GM18520 (cell line): ENCODE results near the gene ACAD11.
"Not testable (repeated sequence)": the region's sequence is repeated elsewhere in the genome, so short reads cannot be mapped to it uniquely, and the experiment has no call there.

Source experiments
- ATAC-seq: cut with Tn5 transposase; IDR thresholded peaks from one replicate; pipeline ENCODE4 v1.9.1; 2021; ENCODE audit not compliant: unreplicated experiment

Gene ACAD11

DNA sequence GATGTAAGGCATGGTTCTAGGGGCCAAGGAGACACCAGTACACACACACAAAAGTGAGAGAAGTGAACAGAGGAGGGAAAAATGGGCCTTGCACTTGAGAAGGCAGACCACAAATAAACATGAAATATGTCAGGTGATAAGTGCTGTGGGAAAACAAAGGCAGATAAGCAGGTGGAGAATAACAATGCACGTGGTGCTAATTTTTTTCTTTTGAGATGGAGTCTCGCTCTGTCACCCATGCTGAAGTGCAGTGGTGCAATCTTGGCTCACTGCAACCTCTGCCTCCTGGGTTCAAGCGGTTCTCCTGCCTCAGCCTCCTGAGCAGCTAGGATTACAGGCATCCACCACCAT, 103.6 kb downstream of the ACAD11 start:
- not testable (repeated sequence) for ATAC-seq

DNA sequence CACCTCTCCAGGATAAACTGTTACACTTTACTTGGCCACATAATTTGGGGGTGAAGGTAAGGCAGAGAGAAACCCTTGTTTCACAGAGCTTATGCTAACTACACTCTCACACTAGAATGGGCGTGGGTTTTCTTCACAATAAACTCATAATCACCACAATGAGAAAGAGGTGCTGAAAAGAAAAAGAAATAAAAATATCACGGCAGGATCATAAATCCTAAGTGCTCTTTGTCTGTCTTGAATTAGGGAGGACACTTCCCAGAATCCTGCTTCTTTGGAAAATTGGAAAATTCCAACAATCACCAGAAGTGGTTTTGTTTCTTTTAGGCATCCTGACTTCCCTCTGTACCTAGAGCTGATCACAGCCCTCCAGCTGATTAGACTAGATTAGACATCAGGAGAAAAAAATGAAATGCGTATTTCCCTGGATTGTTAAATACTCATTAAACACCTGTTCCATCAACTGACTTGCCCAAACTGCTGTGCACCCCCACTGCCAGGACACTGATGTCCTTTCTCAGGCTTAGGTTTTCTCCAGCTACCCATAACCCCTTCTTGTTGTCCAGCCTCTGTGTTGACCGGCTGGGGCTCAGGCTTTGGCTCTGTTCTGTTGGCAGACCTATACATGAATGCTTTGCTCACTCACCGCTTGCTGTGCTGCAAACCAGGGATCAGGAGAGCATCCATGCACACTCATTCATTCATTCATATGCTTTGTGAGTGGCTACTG, 104.1 kb downstream of the ACAD11 start:
- ATAC-seq = no peak

DNA sequence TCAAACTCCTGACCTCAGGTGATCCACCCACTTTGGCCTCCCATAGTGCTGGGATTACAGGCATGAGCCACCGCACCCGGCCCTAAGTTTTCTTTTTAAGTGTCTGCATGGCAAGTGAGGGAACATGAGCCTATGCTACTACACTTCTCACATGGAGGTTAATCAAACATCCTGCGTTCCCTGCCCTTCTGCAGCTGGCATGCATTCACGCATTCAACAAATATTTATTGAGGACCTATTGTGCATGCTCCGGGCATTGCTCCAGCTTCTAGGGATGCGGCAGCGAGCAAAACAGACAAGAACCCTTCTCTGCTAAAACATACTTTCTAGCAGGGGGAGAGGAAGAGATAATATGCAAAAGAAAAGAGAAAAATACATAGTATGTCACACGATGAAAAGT, 105.2 kb downstream of the ACAD11 start:
- no peak for ATAC-seq

DNA sequence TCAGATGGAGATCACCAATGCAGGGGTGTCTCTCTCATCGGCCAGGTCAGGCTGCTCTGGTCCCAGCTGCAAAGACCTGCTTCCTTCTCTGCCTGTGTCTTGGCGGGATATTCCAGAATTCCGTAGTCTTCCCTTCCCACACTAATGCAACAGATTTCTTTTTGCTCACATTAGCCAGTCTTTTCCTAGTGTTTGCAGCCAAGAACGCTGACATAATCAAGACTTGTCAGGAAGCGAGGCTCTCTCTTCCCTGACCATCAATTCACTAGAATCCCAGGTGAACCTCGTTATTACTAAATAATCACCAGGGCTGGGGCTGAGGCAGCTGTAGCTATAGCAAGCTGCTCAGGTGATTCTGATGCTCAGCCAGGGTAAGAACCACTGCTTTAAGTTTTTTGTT, 105.8 kb downstream of the ACAD11 start:
- ATAC-seq = no peak

DNA sequence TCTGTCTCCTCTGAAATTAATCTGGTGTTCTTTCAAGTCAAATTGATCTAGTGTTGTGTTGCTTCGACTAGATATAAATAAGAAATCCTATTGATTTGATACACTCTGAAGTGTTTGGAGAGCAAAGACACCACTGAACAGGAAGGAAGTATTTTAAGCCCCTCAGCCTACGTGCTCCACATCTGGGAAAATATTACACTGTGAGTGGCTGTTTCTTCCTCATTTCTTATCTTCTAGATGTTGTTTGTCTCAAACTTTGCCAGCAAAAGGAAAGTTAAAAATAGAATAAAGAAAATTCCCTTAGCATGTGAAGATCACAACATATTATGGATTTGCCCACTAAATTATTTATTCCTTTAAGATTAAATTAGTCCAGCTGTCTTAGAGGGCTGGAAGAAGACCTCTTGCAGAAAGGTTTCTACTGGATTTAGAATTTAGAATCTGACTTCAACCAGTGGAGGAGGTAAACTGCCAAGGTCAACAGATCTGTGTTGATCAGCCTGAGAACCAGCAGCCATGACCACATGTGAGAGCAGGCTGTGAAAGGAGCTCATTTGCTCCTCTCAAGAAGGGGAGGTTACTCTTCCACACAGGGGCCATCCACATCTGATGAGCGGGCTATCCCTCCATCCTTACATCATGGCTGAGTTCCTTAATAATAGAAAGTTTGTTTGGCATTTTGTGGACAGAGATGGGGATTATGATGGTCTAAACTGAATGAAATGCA, 108.9 kb downstream of the ACAD11 start:
- ATAC-seq = no peak

DNA sequence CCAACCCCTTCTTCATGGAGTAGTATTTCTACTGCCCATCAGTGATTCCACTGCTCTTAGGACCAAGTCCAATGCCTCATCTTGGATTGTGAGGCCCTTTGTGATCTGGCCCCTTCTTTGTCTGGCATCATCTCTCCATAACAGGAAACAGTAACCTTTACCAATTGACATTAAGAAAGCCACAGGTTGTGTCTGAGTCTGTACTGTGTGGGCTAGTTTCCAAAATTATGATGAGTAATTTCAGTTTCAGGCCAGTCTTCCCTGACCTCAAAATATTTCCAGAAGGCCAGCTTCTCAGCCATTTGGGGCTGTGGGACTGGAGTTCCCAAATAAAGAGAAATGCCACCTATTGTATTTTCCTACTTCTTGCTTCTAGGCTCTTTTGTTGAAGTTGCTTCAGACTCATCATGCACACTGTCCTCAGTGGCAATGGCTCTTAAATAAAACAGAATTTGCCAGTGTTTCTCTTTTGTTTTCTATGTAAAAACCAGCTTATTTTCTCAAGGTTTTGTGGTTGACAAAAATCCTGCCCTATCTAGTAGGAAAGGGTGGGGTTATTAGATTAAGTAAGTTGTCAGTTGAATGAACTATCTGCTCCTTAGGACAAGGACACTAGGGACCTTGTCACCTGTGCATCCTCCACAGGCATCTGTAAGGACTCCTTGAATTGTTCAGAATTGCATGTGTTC, 109.6 kb downstream of the ACAD11 start:
- peak; percentile 62 for ATAC-seq

DNA sequence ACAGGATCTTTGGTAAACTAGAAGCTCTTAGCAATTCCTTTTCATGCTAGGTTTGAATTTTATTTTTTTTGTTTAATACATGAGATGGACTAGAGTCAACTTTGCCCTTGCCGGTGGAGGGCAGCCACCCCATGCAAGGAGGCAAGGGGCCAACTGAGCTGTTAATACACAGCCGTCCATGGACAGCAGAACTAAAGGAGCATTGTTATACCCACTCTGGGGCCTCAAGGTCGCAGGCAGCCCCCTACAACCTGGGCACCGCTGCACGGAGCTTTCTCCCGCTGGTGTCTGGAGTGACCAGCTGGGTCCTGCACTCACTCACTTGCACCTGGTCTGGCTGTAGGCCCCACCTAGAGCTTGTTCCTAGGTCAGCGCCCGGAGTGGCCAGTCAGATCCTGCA, 110.4 kb downstream of the ACAD11 start:
- no peak for ATAC-seq

DNA sequence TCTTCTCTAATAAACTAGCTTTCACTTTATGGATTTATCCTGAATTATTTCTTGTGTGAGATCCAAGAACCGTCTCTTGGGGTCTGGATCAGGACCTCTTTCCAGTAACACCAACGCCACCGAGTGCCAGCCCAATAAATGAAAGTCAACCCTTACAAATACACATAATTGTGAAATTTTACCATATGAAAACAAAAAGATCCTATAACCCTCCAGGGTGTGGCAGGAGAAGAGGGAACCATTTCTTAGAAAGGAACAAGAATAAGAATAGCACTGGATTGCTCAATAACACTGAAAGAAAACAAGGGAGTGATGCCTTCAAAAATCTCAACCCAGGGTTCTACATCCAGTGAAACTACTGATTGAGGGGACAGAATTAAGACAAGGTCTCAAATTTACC, 114.1 kb downstream of the ACAD11 start:
- ATAC-seq = no peak

DNA sequence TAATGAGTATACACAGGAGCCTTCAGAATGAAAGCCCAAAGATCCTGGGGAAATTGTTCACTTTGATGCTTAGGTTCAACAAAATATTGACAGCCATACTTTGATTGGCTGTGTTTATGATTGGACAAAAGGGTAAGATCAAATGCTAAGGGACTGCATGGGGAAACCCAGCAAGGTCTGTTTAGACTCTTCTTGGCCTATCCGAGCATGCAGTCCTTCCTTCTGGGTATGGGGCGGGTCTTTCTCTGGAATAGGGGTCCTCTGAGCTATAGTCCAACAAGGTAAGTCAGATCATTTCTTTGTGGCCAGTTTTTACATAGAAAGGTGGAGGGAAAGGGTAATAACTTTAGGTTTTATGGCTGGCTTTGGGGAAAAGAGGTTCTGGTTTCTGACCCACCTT, 115.5 kb downstream of the ACAD11 start:
- no peak for ATAC-seq

DNA sequence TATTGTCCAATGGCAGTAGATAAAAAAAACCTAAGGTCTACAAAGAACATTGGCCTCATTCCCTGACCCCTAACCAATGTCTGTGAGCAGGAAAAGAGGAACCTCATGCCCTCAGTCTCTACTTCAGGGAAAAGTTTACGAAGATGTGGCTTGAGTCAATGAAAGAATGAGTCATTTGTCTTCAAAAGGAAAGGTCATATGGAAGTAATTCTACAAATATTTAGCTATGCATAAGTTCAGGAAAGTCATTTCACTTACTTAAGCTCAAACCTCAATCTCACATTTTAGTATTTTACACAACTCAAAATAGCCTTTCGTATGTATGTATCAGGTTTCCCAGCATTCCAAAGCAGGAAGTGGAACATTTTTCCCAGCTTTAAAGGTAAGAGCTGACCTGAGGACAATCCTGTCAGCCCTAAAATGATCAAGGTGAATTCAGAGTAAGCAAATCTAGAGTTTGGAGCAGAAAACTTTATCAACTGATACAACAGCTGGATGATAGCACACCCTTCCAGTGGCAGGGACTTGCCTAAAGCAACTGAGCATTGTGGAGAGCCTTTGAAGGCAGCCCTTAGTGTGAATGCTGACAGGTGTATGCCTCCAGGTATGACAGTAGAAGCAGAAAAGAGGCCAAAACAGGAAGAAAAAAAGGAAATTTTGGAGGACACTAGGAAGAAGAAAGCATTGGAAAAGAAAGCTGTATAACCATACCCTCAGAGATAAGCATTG, 116.4 kb downstream of the ACAD11 start:
- ATAC-seq = no peak

DNA sequence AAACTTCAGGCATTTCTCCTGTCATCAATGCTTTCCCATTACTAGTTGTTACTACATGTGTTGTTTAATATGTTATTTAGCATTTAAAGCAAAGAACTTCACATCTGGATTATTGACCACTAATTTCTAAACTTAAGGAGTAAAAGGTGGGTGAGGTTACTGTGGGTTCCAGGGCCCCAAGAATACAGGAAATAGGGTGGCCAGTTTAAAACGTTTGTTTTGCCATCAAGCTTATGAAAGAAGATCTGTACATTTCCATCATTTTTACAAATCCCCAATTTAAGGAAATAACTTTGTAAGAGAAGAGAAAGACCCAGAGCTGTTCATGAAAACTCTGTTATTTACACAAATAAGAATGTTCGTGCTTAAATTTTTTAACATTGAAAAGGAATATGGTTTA, 117.0 kb downstream of the ACAD11 start:
- ATAC-seq = no peak

DNA sequence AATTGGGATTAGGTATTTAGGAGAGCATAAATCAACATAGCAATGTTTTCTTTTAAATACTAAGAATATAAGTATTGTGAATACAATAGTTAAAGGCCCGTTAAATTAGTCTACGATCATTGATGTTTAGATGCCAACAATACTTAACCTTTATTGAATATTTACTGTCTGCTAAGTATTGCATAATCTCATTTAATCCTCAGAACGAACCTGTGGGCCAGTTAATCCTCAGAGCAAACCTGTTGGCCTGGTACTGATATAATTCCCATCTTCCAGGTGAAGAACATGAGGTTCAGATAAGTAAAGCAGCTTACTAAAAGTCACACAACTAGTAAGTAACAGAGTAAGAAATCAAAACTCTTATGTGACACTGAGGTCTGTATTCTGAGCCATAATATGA, 119.9 kb downstream of the ACAD11 start:
- ATAC-seq = no peak

DNA sequence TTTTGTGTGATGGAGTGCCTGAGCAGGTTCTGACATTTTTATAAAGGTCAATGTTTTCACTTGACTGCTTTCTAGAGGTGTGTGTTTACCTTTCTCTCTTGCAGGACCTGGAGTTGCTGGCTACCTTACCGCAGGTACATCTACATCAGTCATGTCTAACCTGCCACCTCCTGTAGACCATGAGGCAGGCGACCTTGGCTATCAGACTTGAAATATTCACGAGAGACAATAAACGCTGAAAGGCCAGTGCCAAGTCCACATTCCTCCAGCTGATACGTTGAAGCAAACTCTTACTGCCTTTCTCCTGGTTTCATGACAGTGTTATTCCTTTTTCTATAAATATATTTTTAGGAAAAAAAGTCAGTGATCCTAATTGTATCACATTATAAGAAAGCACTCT, 121.5 kb downstream of the ACAD11 start:
- no peak for ATAC-seq

DNA sequence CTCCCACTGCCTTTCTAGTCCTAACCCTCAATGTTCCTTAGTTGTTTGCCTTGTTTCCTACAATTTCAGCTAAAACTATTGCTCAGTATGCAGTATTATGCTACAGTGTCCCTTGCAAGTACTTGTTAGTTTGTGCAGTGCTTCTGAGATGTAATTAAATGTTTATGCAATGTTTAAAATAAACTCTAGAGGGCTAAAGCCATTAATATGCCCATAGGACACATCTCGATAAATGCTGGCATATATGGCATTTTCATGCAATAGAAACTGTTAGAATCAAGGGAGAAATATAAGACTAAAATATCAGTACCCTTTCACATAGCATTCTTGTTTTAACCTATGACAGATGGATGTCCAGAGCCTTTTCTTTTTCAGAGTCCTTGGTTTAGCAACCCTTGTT, 122.3 kb downstream of the ACAD11 start:
- no peak for ATAC-seq

DNA sequence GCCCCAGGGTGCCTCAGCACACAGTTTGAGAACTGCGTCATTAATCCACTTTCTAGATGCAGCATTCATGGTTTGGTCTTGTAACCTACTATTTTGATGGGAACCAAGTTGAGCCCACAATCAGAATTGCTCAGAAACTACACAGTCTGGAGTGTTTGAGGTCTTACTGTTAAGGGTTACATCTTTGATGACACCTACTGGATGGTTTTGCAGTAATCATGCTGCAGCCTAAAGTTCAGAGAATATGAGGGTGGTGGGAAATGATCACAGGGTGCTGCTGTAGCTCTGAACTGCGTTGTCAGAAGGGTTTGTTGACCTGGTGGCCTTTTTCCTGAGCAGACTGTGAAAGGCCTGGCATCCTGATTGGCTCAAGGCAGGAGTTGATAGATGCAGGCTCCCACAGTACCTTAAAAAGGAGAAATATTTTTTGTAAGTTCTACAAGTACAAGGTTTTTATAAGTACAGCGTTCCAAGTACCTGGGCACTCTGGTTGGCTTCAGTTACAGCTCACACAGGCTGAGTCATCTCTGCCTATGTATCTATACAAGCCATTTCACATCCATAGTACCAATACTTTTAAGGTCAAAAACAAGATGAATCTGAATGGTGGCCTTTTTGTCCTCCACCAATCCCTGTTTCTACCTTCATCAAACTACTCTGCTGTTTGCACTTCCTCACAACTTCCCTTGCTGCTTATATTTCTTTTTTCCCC, 123.0 kb downstream of the ACAD11 start:
- no peak for ATAC-seq

DNA sequence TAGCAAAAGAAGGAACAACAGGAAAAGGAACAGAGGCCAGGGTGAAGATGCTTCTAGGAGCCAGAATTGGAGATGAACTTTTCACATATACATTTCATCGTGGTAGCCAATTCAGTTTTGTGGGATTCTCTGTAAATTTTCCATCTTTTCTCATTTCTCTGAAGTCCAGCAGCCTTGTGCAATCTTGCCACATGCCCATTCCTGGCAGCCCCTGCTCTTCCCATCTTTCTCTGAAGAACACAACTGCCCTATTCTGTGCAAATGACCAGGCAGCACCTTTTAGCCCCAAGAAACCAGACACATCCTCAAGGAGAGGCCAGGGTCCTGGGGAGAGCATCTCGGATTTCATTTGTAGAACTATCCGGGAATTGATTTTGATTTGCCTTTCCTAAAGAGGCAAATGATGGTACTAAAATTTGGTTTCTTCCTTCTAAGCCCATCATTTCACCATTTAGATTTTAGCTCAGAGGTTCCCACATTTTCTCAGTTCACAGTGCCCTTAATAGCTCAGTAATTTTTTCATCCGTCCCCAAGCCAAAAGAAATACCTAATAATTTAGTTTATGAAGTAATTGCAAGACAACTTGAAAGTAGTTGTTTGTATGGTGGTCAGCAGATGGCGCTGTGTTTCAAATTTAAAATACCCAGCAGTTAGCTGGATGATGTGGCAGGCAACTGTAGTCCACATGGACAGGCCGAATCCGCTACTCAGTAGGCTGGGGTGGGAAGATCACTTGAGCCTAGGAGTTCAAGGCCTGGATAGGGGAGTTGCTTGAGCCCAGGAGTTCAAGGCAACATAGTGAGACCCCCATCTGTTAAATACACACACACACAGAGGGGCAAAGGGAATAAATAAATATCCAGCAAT, 123.8 kb downstream of the ACAD11 start:
- ATAC-seq = no peak

DNA sequence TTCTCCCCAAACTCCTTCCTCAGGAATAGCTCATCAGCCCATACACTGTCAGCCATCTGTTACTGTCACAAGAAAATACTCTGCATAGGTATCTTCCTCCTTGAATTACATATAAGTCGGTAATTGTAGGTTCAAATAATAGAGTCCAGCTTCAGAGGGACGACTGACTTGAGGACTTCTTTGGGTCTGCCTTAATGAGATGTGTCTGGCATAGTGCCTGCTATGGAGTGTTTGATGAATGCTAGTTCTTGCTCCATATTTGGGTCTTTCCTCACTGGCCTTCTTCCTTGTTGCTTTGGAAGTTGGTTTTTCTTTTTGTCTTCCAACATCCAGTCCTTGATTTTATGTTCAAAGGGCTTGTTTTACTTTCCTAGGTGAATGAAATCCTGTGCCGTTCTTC, 129.0 kb downstream of the ACAD11 start:
- no peak for ATAC-seq

DNA sequence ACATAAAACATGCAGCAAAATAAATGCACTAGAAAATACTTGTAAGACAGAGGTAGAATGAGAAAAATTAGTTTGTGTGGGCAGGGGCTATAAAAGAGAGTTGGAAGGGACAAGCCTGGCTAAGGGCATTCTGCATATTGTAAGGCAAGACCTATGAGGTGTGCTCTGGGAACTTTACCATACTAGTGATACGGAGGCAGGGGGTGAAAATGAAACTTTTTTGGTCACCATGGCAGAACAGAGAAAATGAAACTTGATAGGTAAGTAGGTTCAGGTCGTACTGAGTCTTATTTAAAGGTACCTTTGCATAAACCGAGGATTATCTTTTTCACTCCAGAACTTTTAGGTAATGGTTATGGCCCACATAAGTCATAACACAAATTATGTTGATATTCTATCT, 137.3 kb downstream of the ACAD11 start:
- peak; percentile 71 for ATAC-seq

DNA sequence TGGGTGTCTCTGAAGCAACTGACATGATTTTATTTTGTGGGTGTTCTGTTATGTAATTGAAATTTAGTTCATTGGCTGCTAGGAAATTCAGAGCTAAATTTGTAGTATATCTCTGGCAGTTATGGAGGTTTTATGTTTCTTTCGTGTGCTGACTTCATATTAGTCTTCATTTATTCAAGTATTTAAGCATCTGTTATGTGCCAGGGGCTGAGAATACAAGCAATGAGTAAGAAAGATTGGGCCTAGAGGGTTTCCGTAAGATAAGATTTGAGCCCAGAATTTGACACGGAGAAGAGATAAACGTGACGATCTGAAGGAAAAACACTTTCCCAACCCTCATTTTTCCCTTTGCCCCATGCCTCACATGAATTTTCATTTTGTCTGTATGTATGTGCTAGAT, 137.7 kb downstream of the ACAD11 start:
- ATAC-seq = no peak

DNA sequence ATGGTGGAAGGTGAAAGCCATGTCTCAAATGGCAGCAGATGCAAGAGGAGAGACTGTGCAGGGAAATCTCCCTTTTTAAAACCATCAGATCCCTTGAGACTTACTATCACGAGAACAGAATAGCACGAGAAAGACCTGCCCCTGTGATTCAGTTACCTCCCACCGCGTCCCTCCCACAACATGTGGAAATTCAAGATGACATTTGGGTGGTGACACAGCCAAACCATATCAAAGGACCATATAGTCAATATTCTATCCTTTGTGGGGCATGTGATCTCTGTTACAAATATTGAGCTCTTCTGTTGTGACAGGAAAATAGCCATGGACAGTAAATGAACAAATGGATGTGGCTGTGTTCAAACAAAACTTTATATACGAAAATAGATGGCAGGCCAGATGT, 139.7 kb downstream of the ACAD11 start:
- ATAC-seq = no peak
